HG02885 (cell line): ENCODE results near the gene PTPRN2.
"Not testable (repeated sequence)": the region's sequence is repeated elsewhere in the genome, so short reads cannot be mapped to it uniquely, and the experiment has no call there.

ENCODE experiments used
- ATAC-seq: cut with Tn5 transposase; IDR thresholded peaks from one replicate; pipeline ENCODE4 v1.9.1; 2021; ENCODE audit warnings: mild to moderate bottlenecking; ENCODE audit not compliant: unreplicated experiment, poor library complexity

Gene PTPRN2

GRCh38 chr7:158362912-158363905 is 224.4 kb downstream of the PTPRN2 start:
- no peak for ATAC-seq

- ATAC-seq: no peak
These were observed 225.6 kb downstream of the PTPRN2 start for GRCh38 chr7:158362001-158362400.

- ATAC-seq: no peak
These were observed 226.2 kb downstream of the PTPRN2 start for GRCh38 chr7:158361326-158361946.

- no peak for ATAC-seq
These were observed 228.5 kb downstream of the PTPRN2 start for GRCh38 chr7:158358926-158359645.

- ATAC-seq: no peak
These were observed 229.5 kb downstream of the PTPRN2 start for GRCh38 chr7:158357898-158358821.

GRCh38 chr7:158357106-158357897 is 230.3 kb downstream of the PTPRN2 start:
- ATAC-seq: no peak

GRCh38 chr7:158356454-158356853 is 231.2 kb downstream of the PTPRN2 start:
- no peak for ATAC-seq

GRCh38 chr7:158355456-158356065 is 232.1 kb downstream of the PTPRN2 start:
- ATAC-seq: no peak

- no peak for ATAC-seq
These were observed 232.8 kb downstream of the PTPRN2 start for GRCh38 chr7:158354861-158355260.

GRCh38 chr7:158353606-158354570 is 233.7 kb downstream of the PTPRN2 start:
- ATAC-seq: no peak

- not testable (repeated sequence) for ATAC-seq
These were observed 235.5 kb downstream of the PTPRN2 start for GRCh38 chr7:158351899-158352729.

GRCh38 chr7:158351481-158351880 is 236.1 kb downstream of the PTPRN2 start:
- no peak for ATAC-seq

GRCh38 chr7:158351051-158351450 is 236.6 kb downstream of the PTPRN2 start:
- no peak for ATAC-seq

- no peak for ATAC-seq
These were observed 237.3 kb downstream of the PTPRN2 start for GRCh38 chr7:158350166-158350900.

- ATAC-seq: no peak
These were observed 239.2 kb downstream of the PTPRN2 start for GRCh38 chr7:158348446-158348845.

- ATAC-seq: not testable (repeated sequence)
These were observed 239.6 kb downstream of the PTPRN2 start for GRCh38 chr7:158348039-158348438.
